ENCODE data around the gene AUTS2. TPM values are rescaled to one million over a fixed set of nuclear protein-coding genes. Genes with fewer than 3 reads are reported as not detected.

AUTS2 gene
- total and polyA plus RNA-seq, 2 of the 8 experiments (the other 6 are each of a cell fraction or from before 2014, with no cell fraction given) = 25.9 to 101 TPM

- Histone ChIP-seq H3K79me2 (ENCODE audit: control insufficient read depth in 1 of 2, insufficient read depth in 2 of 2, low read length in 2 of 2) (no peaks in the 10 kb centered on the region), H3K27me3 (replicated peaks in 1 of 4; ENCODE audit: control insufficient read depth in 3 of 4, extremely low read depth in 1 of 4, insufficient read depth in 3 of 4, low read length in 3 of 4) (no peaks in the 10 kb centered on the region), H3K36me3 (ENCODE audit: control insufficient read depth in 2 of 4, insufficient read depth in 4 of 4, low read length in 3 of 4) (no peaks in the 10 kb centered on the region), H3K9me3 (ENCODE audit: insufficient read depth in 2 of 2, low read depth in 1 of 2, low read length in 1 of 2) (no peaks in the 10 kb centered on the region), H4K20me1 (replicated peaks in 1 of 2; ENCODE audit: control insufficient read depth in 1 of 2, insufficient read depth in 2 of 2, low read length in 2 of 2) (no peaks in the 10 kb centered on the region), H3K4me1 (replicated peaks in 1 of 4; ENCODE audit: control insufficient read depth in 3 of 4, insufficient read depth in 4 of 4, low read length in 3 of 4) (no peaks in the 10 kb centered on the region; a peak in 1 of 7 replicates), H2BK120ac (replicated peaks; ENCODE audit: low read depth, low read length) (no peak overlapping the region), H4K5ac (ENCODE audit: insufficient read length, low read depth, low read length) (no peak overlapping the region), H3K56ac (replicated peaks; ENCODE audit: insufficient read length, low read depth, low read length) (no peak overlapping the region), H3K14ac (ENCODE audit: insufficient read length) (no peak overlapping the region), H2BK20ac (ENCODE audit: low read length) (no peak overlapping the region), H4K8ac (ENCODE audit: extremely low read depth, insufficient read depth, low read length) (no peak overlapping the region), H4K91ac (replicated peaks; ENCODE audit: insufficient read length, low read length) (no peak overlapping the region), H2BK15ac (ENCODE audit: low read length) (0 out of 2 replicates have a peak overlapping the region, but pooled peaks have one; percentile 1), H3K4me2 (ENCODE audit: insufficient read depth in 1 of 2, low read depth in 2 of 2, low read length in 2 of 2) (no peak overlapping the region), H2BK12ac (ENCODE audit: low read depth, low read length) (no peak overlapping the region), H3K27ac (ENCODE audit: low read depth, low read length) (no peak overlapping the region), H3K18ac (ENCODE audit: extremely low read depth, low read length) (no peak overlapping the region), H3K23ac (ENCODE audit: insufficient read length) (no peak overlapping the region), H2AFZ (ENCODE audit: low read length) (no peak overlapping the region), H3K79me1 (ENCODE audit: low read depth, low read length) (no peaks in the 10 kb centered on the region), H3K4me3 (ENCODE audit: extremely low read depth in 1 of 4, insufficient read depth in 2 of 4, low read depth in 3 of 4, low read length in 4 of 4) (no peak overlapping the region), H3K4ac (replicated peaks; ENCODE audit: insufficient read length, low read depth, low read length) (no peak overlapping the region), H2BK5ac (ENCODE audit: low read depth, low read length) (no peak overlapping the region), H3K23me2 (ENCODE audit: low read depth, low read length) (no peaks in the 10 kb centered on the region), H2AK5ac (ENCODE audit: low read depth, low read length) (no peak overlapping the region; the same call in 1 of the 2 replicates), H3K9ac (replicated peaks in 1 of 4; ENCODE audit: extremely low read depth in 1 of 4, low read depth in 3 of 4, low read length in 3 of 4) (no peak overlapping the region)
- TF ChIP-seq EP300 (IDR thresholded peaks at IDR 0.05; ENCODE audit: borderline replicate concordance in 1 of 2, low read depth in 2 of 2, low read length in 2 of 2) = no peak
- no peak for TF ChIP-seq E2F6 (IDR thresholded peaks at IDR 0.05)
- TF ChIP-seq GABPA (IDR thresholded peaks at IDR 0.05; ENCODE audit: borderline replicate concordance, insufficient read depth, low read length) = no peak
- TF ChIP-seq, protein P1, sequence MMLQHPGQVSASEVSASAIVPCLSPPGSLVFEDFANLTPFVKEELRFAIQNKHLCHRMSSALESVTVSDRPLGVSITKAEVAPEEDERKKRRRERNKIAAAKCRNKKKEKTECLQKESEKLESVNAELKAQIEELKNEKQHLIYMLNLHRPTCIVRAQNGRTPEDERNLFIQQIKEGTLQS (IDR thresholded peaks at IDR 0.05; ENCODE audit: insufficient read depth, low read depth, low read length) = no peak
- TF ChIP-seq RNF2 (IDR thresholded peaks at IDR 0.05; ENCODE audit: borderline replicate concordance, low read depth, low read length, missing control alignments, poor library complexity, severe bottlenecking) = no peak
- 95% methylated on average over 8 of the region's 8 CpGs; no CpG with 5 or more reads in 1 of the 2 experiments for WGBS, 2 experiments (ENCODE audit: extremely low coverage in 1 of 2, insufficient coverage in 1 of 2, insufficient read length in 1 of 2, insufficient replicate concordance in 2 of 2, low coverage in 1 of 2, low lambda C conversion rate in 2 of 2, missing lambda C conversion rate in 1 of 2)
- DNase-seq (ENCODE audit: low read depth in 1 of 2, low spot score in 2 of 2) (no peak), FAIRE-seq (no peak)
- ChIA-PET POLR2A (ENCODE audit: partially characterized antibody) (no interaction called here), CTCF (ENCODE audit: partially characterized antibody) (interaction anchor here (0.9 to 1.3 kb wide), 2 partner anchors 10 to 16 kb away, joined by 3 to 5 read pairs; no protein-coding TSS in a partner anchor)
Observed at GRCh38 chr7:70568674-70569334, 970.5 kb downstream of the AUTS2 start.
